ENCODE results near the gene PNMA6E. TPM values are rescaled to one million over a fixed set of nuclear protein-coding genes. Genes with fewer than 3 reads are reported as not detected.

PNMA6E gene
- total RNA-seq, 1 donor from 2014 or later, result not detected

DNA sequence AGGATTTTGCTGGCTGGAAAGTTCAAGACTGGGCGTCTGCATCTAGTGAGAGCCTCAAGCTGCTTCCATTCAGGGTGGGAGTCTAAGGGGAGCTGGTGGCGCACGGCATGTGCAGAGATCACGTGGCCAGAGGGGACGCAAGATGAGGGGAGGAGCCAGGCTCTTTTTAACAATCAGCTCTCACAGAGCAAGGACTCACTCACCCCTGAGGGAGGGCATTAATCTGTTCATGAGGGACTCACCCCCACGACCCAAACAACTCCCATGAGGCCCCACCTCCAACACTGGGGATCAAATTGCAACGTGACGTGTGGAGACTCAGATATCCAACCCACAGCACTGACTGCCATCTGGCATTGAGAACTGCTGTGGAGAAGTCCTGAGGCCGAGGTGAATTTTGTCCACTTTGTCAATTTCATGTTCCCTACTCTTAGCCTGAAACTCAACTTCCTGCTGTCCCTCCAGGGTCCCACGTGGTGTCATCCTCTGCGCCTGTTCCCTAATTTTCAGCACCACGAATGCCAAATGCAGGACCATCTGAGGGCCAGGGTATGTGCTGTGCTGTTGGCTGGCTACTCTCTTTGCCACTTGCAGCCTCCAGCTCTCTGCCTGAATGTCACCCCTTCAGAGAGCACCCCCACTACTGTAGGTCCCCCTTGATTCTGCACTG lies 15.8 kb upstream of the PNMA6E start:
- Mint-ChIP-seq H3K36me3 (ENCODE audit: unreplicated experiment) (no peaks in the 10 kb centered on the region), H3K9me3 (ENCODE audit: unreplicated experiment) (no peaks in the 10 kb centered on the region), H3K4me1 (ENCODE audit: unreplicated experiment) (no peaks in the 10 kb centered on the region), H3K27ac (ENCODE audit: unreplicated experiment) (no peak overlapping the region), H3K27me3 (ENCODE audit: unreplicated experiment) (peaks cover 3% of the 10 kb centered on the region), H3K4me3 (ENCODE audit: unreplicated experiment) (no peak overlapping the region)
- no peak for TF ChIP-seq CTCF (IDR thresholded peaks at IDR 0.05)
- DNase-seq (ENCODE audit: extremely low spot score, unreplicated experiment), result no peak

DNA sequence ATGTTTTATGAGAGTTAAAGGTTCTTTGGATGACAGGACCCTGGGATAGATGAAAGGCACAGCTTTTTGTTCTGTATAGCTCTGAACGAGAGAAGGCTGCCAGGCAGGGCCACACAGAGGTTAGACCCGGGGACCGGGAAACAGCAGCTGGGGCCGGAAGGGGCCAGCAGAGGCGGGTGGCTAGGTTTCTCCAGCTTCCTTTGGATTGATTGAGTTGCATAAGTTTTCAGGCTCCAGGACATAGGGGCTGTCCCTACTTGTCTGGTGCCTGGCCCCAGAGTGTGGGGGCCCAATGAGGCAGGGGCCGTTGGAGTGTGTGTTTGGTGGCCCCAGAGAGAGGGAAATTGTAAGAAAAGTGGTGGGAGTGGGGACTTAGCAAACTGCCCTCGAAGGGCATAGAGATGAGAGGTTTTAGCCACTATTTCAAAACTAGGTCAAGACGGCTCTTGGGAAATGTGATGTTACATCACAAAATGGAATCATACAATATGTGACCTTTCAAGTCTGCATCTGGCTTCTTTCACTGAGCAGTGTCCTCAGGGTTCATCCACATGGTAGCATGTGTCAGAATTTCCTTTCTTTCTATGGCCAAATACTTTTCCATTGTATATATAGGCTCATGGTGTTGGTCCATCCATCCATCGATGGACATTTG lies 13.8 kb upstream of the PNMA6E start:
- no peak for DNase-seq (ENCODE audit: extremely low spot score, unreplicated experiment)
- Mint-ChIP-seq H3K9me3 (ENCODE audit: unreplicated experiment) (no peaks in the 10 kb centered on the region), H3K27ac (ENCODE audit: unreplicated experiment) (no peak overlapping the region), H3K4me1 (ENCODE audit: unreplicated experiment) (no peaks in the 10 kb centered on the region), H3K36me3 (ENCODE audit: unreplicated experiment) (no peaks in the 10 kb centered on the region), H3K4me3 (ENCODE audit: unreplicated experiment) (no peak overlapping the region), H3K27me3 (ENCODE audit: unreplicated experiment) (peaks cover 4% of the 10 kb centered on the region)
- no peak for TF ChIP-seq CTCF (IDR thresholded peaks at IDR 0.05)

GRCh38 chrX:153413731-153414130 lies 12.6 kb upstream of the PNMA6E start:
- peaks cover 4% of the 10 kb centered on the region for H3K27me3 Mint-ChIP-seq (ENCODE audit: unreplicated experiment)
- H3K36me3 Mint-ChIP-seq (ENCODE audit: unreplicated experiment), result no peaks in the 10 kb centered on the region
- H3K27ac Mint-ChIP-seq (ENCODE audit: unreplicated experiment), result no peak overlapping the region
- no peaks in the 10 kb centered on the region for H3K9me3 Mint-ChIP-seq (ENCODE audit: unreplicated experiment)
- no peaks in the 10 kb centered on the region for H3K4me1 Mint-ChIP-seq (ENCODE audit: unreplicated experiment)
- H3K4me3 Mint-ChIP-seq (ENCODE audit: unreplicated experiment), result no peak overlapping the region
- no peak for TF ChIP-seq CTCF (IDR thresholded peaks at IDR 0.05)
- DNase-seq (ENCODE audit: extremely low spot score, unreplicated experiment), result no peak

- H3K36me3 Mint-ChIP-seq (ENCODE audit: unreplicated experiment), result no peaks in the 10 kb centered on the region
- no peaks in the 10 kb centered on the region for H3K9me3 Mint-ChIP-seq (ENCODE audit: unreplicated experiment)
- no peak for DNase-seq (ENCODE audit: extremely low spot score, unreplicated experiment)
Observed at GRCh38 chrX:153412746-153413720, 11.9 kb upstream of the PNMA6E start.

More at GRCh38 chrX:153412746-153413720, 11.9 kb upstream of the PNMA6E start:
- Mint-ChIP-seq H3K27me3 (ENCODE audit: unreplicated experiment) (peaks cover 4% of the 10 kb centered on the region), H3K4me3 (ENCODE audit: unreplicated experiment) (no peak overlapping the region), H3K27ac (ENCODE audit: unreplicated experiment) (no peak overlapping the region), H3K4me1 (ENCODE audit: unreplicated experiment) (no peaks in the 10 kb centered on the region)
- TF ChIP-seq CTCF (IDR thresholded peaks at IDR 0.05), result peak; percentile 11
